H1 (cell line): ENCODE data around the gene RABIF. TPM values are rescaled to one million over a fixed set of nuclear protein-coding genes. Genes with fewer than 3 reads are reported as not detected.

Source experiments
- CTCF ChIA-PET: fragments of 300-600 bp; sonication (Branson Sonifier 250); formaldehyde crosslinking; loops from one replicate; lab custom pipeline; 2021; ENCODE audit not compliant: partially characterized antibody; lab: Charles Lee
- POLR2A ChIA-PET: fragments of 300-600 bp; sonication (Branson Sonifier 250); formaldehyde crosslinking; loops from one replicate; lab custom pipeline; 2021; ENCODE audit warnings: inconsistent platforms; ENCODE audit not compliant: partially characterized antibody; lab: Charles Lee
- DNase-seq, 2 experiments: peaks; one replicate each; pipeline versions ENCODE4 v3.0.0 to v3.0.0-alpha.2; 2010 to 2022; ENCODE audit warnings: low spot score in 2 of 2, low read depth in 1 of 2, mixed read lengths in 1 of 2
- FAIRE-seq: peaks from 2 replicates; lab custom pipeline; 2011; peaks lifted over from hg19 to GRCh38; lab: Jason Lieb, UNC
- H2AFZ ChIP-seq: 2 replicates; pipeline ENCODE4 v1.8.1; 2012; ENCODE audit warnings: low read length, inconsistent platforms
- H2AK5ac ChIP-seq: 2 replicates; pipeline ENCODE4 v1.6.1; 2013; ENCODE audit warnings: low read depth, low read length
- H2BK120ac ChIP-seq: replicated peaks from 2 replicates; pipeline ENCODE3; 2013; ENCODE audit warnings: low read depth, low read length, inconsistent platforms
- H2BK12ac ChIP-seq: 2 replicates; pipeline ENCODE4 v1.6.1; 2013; ENCODE audit warnings: low read depth, low read length
- H2BK15ac ChIP-seq: 2 replicates; pipeline ENCODE4 v1.6.1; 2013; ENCODE audit warnings: low read length
- H2BK20ac ChIP-seq: 2 replicates; pipeline ENCODE4 v1.6.1; 2013; ENCODE audit warnings: low read length
- H2BK5ac ChIP-seq: 2 replicates; pipeline ENCODE4 v1.6.1; 2013; ENCODE audit warnings: low read depth, low read length
- H3K14ac ChIP-seq: 2 replicates; pipeline ENCODE4 v1.6.1; 2013; ENCODE audit warnings: inconsistent platforms; ENCODE audit not compliant: insufficient read length
- H3K18ac ChIP-seq: 2 replicates; pipeline ENCODE4 v1.6.1; 2013; ENCODE audit warnings: low read length; ENCODE audit errors: extremely low read depth
- H3K23ac ChIP-seq: 2 replicates; pipeline ENCODE4 v1.6.1; 2013; ENCODE audit warnings: inconsistent platforms; ENCODE audit not compliant: insufficient read length
- H3K23me2 ChIP-seq: 2 replicates; pipeline ENCODE4 v1.6.1; 2013; ENCODE audit warnings: low read depth, low read length
- H3K27ac ChIP-seq: 2 replicates; pipeline ENCODE4 v1.6.1; 2011; ENCODE audit warnings: low read depth, low read length, inconsistent platforms
- H3K27me3 ChIP-seq, 4 experiments: replicated peaks in 1 of 4; 1 replicate in 1 of 4; 2 replicates in 3 of 4; pipeline versions ENCODE4 v1.6.1 to v1.8.1; 2011 to 2013; ENCODE audit warnings: low read length in 3 of 4, mild to moderate bottlenecking in 3 of 4, inconsistent platforms in 2 of 4, mixed read lengths in 2 of 4, moderate library complexity in 1 of 4; ENCODE audit not compliant: control insufficient read depth in 3 of 4, insufficient read depth in 3 of 4; ENCODE audit errors: extremely low read depth in 1 of 4
- H3K36me3 ChIP-seq, 4 experiments: 2 replicates each; pipeline versions ENCODE4 v1.6.1 to v1.8.1; 2011 to 2013; ENCODE audit warnings: mild to moderate bottlenecking in 4 of 4, low read length in 3 of 4, moderate library complexity in 2 of 4, control low read depth in 1 of 4, inconsistent platforms in 1 of 4; ENCODE audit not compliant: insufficient read depth in 4 of 4, control insufficient read depth in 2 of 4
- H3K4ac ChIP-seq: replicated peaks from 2 replicates; pipeline ENCODE3; 2013; ENCODE audit warnings: low read length, low read depth, mixed read lengths, inconsistent platforms; ENCODE audit not compliant: insufficient read length
- H3K4me1 ChIP-seq, 4 experiments: replicated peaks in 1 of 4; 1 replicate in 1 of 4; 2 replicates in 3 of 4; pipeline versions ENCODE4 v1.6.1 to v1.8.1; 2011 to 2013; ENCODE audit warnings: low read length in 3 of 4, inconsistent platforms in 2 of 4, mixed read lengths in 1 of 4; ENCODE audit not compliant: insufficient read depth in 4 of 4, control insufficient read depth in 3 of 4
- H3K4me2 ChIP-seq, 2 experiments: 2 replicates each; pipeline versions ENCODE4 v1.6.1 to v1.8.1; 2011 to 2013; ENCODE audit warnings: low read depth in 2 of 2, low read length in 2 of 2, control low read depth in 1 of 2, inconsistent platforms in 1 of 2, mild to moderate bottlenecking in 1 of 2; ENCODE audit not compliant: insufficient read depth in 1 of 2
- H3K4me3 ChIP-seq, 4 experiments: fragments of 200-600, 300-600 bp in 1 of 4; sonication (generic), shearing (Covaris generic), sonication (Bioruptor Twin) in 1 of 4; 2 replicates each; pipeline versions ENCODE4 v1.5.1 to v1.8.1; 2011 to 2016; ENCODE audit warnings: low read length in 4 of 4, low read depth in 3 of 4, control low read depth in 2 of 4, inconsistent platforms in 2 of 4, mild to moderate bottlenecking in 2 of 4, mixed read lengths in 1 of 4, moderate library complexity in 1 of 4; ENCODE audit not compliant: insufficient read depth in 2 of 4; ENCODE audit errors: extremely low read depth in 1 of 4
- H3K56ac ChIP-seq: replicated peaks from 2 replicates; pipeline ENCODE3; 2013; ENCODE audit warnings: low read depth, mild to moderate bottlenecking, mixed read lengths, low read length, inconsistent platforms; ENCODE audit not compliant: insufficient read length
- H3K79me1 ChIP-seq: 2 replicates; pipeline ENCODE4 v1.6.1; 2013; ENCODE audit warnings: low read depth, low read length, control low read depth
- H3K79me2 ChIP-seq, 2 experiments: 2 replicates each; pipeline versions ENCODE4 v1.6.1 to v1.8.1; 2012 to 2013; ENCODE audit warnings: low read length in 2 of 2, mild to moderate bottlenecking in 2 of 2, inconsistent platforms in 1 of 2; ENCODE audit not compliant: insufficient read depth in 2 of 2, control insufficient read depth in 1 of 2
- H3K9ac ChIP-seq, 4 experiments: replicated peaks in 1 of 4; 1 replicate in 1 of 4; 2 replicates in 3 of 4; pipeline versions ENCODE4 v1.6.1 to v1.8.1; 2011 to 2013; ENCODE audit warnings: low read depth in 3 of 4, low read length in 3 of 4, control low read depth in 2 of 4, mild to moderate bottlenecking in 2 of 4, moderate library complexity in 2 of 4, inconsistent platforms in 1 of 4; ENCODE audit errors: extremely low read depth in 1 of 4
- H3K9me3 ChIP-seq, 2 experiments: 2 replicates each; pipeline versions ENCODE4 v1.6.1 to v1.8.1; 2012 to 2013; ENCODE audit warnings: mild to moderate bottlenecking in 2 of 2, moderate library complexity in 2 of 2, control low read depth in 1 of 2, inconsistent platforms in 1 of 2, low read depth in 1 of 2, low read length in 1 of 2, mixed read lengths in 1 of 2; ENCODE audit not compliant: insufficient read depth in 2 of 2
- H4K20me1 ChIP-seq, 2 experiments: replicated peaks in 1 of 2; 2 replicates each; pipeline versions ENCODE3 to v1.8.1; 2011 to 2013; ENCODE audit warnings: inconsistent platforms in 2 of 2, low read length in 2 of 2, mild to moderate bottlenecking in 1 of 2; ENCODE audit not compliant: insufficient read depth in 2 of 2, control insufficient read depth in 1 of 2
- H4K5ac ChIP-seq: 2 replicates; pipeline ENCODE4 v1.6.1; 2013; ENCODE audit warnings: low read length, low read depth, mixed read lengths, inconsistent platforms; ENCODE audit not compliant: insufficient read length
- H4K8ac ChIP-seq: 2 replicates; pipeline ENCODE4 v1.8.0; 2013; ENCODE audit warnings: mild to moderate bottlenecking, moderate library complexity, low read length, inconsistent platforms; ENCODE audit not compliant: insufficient read depth; ENCODE audit errors: extremely low read depth
- H4K91ac ChIP-seq: replicated peaks from 2 replicates; pipeline ENCODE3; 2013; ENCODE audit warnings: low read length, mixed read lengths, inconsistent platforms; ENCODE audit not compliant: insufficient read length
- E2F6 ChIP-seq: IDR thresholded peaks from 2 replicates; pipeline ENCODE4 v1.6.1; 2012; ENCODE audit warnings: inconsistent platforms
- FOSL1 ChIP-seq: IDR thresholded peaks from 2 replicates; pipeline ENCODE4 v1.6.1; 2011; ENCODE audit warnings: mild to moderate bottlenecking, low read depth, low read length, moderate library complexity; ENCODE audit not compliant: insufficient read depth
- GTF2F1 ChIP-seq: IDR thresholded peaks from 2 replicates; pipeline ENCODE4 v1.6.1; 2012; ENCODE audit warnings: low read depth, low read length, improper control_type of control experiment, borderline replicate concordance
- KDM1A ChIP-seq: fragments of 200-600, 300-600 bp; sonication (generic); IDR thresholded peaks from 2 replicates; pipeline ENCODE4 v1.7.1; 2016; ENCODE audit warnings: mild to moderate bottlenecking, low read length, borderline replicate concordance
- KDM4A ChIP-seq: IDR thresholded peaks from one replicate; pipeline ENCODE4 v1.7.1; 2012; ENCODE audit warnings: low read depth, mild to moderate bottlenecking, moderate library complexity, low read length, inconsistent platforms; ENCODE audit not compliant: severe bottlenecking
- KDM5A ChIP-seq: fragments of 200-600 bp; IDR thresholded peaks from 2 replicates; pipeline ENCODE4 v1.7.1; 2012; ENCODE audit warnings: mild to moderate bottlenecking, low read length, inconsistent platforms, mixed read lengths
- MAFK ChIP-seq: IDR thresholded peaks from 2 replicates; pipeline ENCODE4 v1.6.1; 2012; ENCODE audit warnings: low read depth, mild to moderate bottlenecking, improper control_type of control experiment, low read length
- NANOG ChIP-seq: IDR thresholded peaks from 2 replicates; pipeline ENCODE4 v1.6.1; 2011; ENCODE audit warnings: low read length, low read depth, mild to moderate bottlenecking, inconsistent platforms; ENCODE audit not compliant: insufficient read depth, poor library complexity, severe bottlenecking
- RBBP5 ChIP-seq: IDR thresholded peaks from 2 replicates; pipeline ENCODE4 v1.7.1; 2012; ENCODE audit warnings: low read depth, mild to moderate bottlenecking, inconsistent platforms, low read length, moderate library complexity, borderline replicate concordance
- SAP30 ChIP-seq: fragments of 300-600 bp; sonication (generic); IDR thresholded peaks from 2 replicates; pipeline ENCODE4 v1.7.1; 2012; ENCODE audit warnings: low read length, moderate library complexity, mild to moderate bottlenecking, inconsistent platforms; ENCODE audit not compliant: insufficient read depth, insufficient replicate concordance
- SIX5 ChIP-seq: IDR thresholded peaks from 2 replicates; pipeline ENCODE4 v1.6.1; 2011; ENCODE audit warnings: mild to moderate bottlenecking, low read depth, low read length
- SP1 ChIP-seq: IDR thresholded peaks from 2 replicates; pipeline ENCODE4 v1.6.1; 2011; ENCODE audit warnings: low read depth, low read length
- TCF12 ChIP-seq: IDR thresholded peaks from 2 replicates; pipeline ENCODE4 v1.6.1; 2011; ENCODE audit warnings: low read depth, mild to moderate bottlenecking, low read length
- WGBS, 2 experiments: shearing (Covaris generic) in 1 of 2; methylation state at CpG; one replicate each; pipeline versions ENCODE4 v1.1.6 to v1.1.7; 2013 to 2015; ENCODE audit warnings: low lambda C conversion rate in 2 of 2, mixed read lengths in 2 of 2, inconsistent platforms in 1 of 2, low coverage in 1 of 2, missing lambda C conversion rate in 1 of 2; ENCODE audit not compliant: insufficient replicate concordance in 2 of 2, insufficient coverage in 1 of 2, insufficient read length in 1 of 2; ENCODE audit errors: extremely low coverage in 1 of 2, missing lambda C conversion rate in 1 of 2; 5-methylcytosine and 5-hydroxymethylcytosine counted together
- polyA plus RNA-seq, 7 experiments: library from polyadenylated mRNA; depleted of rRNA in 3 of 7; stranded (reverse) in 5 of 7; unstranded in 2 of 7; fragments of >200 nt in 5 of 7; fragments of 200-250 nt in 2 of 7; gene quantifications; 1 replicate in 5 of 7; 2 replicates in 1 of 7; 4 replicates in 1 of 7; pipeline versions ENCODE4 v1.2.1 to v1.2.3, GENCODE V29; 2011 to 2013; ENCODE audit warnings: missing spikeins in 2 of 7, mixed read lengths in 2 of 7
- total RNA-seq: library from RNA; stranded (reverse); fragmentation: NEBNext Ultra II Directional; extraction: Animal tissue kit (Norgen Biotek cat#: 25700); gene quantifications from 2 replicates; pipeline ENCODE4 v1.2.1, GENCODE V29; 2021

Gene RABIF
- total and polyA plus RNA-seq, 2 of the 8 experiments (the other 6 are each of a cell fraction or from before 2014, with no cell fraction given) = 5.6 to 6.9 TPM

GRCh38 chr1:202831906-202832305 is 57.0 kb downstream of the RABIF start:
- Histone ChIP-seq H3K18ac (no peak overlapping the region), H4K91ac (no peak overlapping the region), H3K4me2 (no peak overlapping the region), H3K79me2 (no peaks in the 10 kb centered on the region), H2AFZ (no peak overlapping the region), H3K56ac (no peak overlapping the region), H3K4me1 (peaks cover 0 to 6% (median 5%) of the 10 kb centered on the region in 4 experiments; a peak in 6 of 7 replicates), H3K27me3 (no peaks in the 10 kb centered on the region), H3K23me2 (no peaks in the 10 kb centered on the region), H4K20me1 (no peaks in the 10 kb centered on the region), H3K4me3 (no peak overlapping the region), H3K14ac (no peak overlapping the region), H3K23ac (no peak overlapping the region), H2BK15ac (no peak overlapping the region), H2BK12ac (no peak overlapping the region), H3K9me3 (no peaks in the 10 kb centered on the region), H3K36me3 (no peaks in the 10 kb centered on the region), H3K9ac (no peak overlapping the region), H4K8ac (no peak overlapping the region; the same call in 1 of the 2 replicates), H3K79me1 (no peaks in the 10 kb centered on the region), H2BK120ac (no peak overlapping the region), H4K5ac (no peak overlapping the region), H2BK20ac (no peak overlapping the region), H2AK5ac (no peak overlapping the region), H3K27ac (no peak overlapping the region), H3K4ac (no peak overlapping the region), H2BK5ac (no peak overlapping the region)
- WGBS, 2 experiments = 95% methylated on average over 2 of the region's 3 CpGs; no CpG with 5 or more reads in 1 of the 2 experiments
- FAIRE-seq = no peak
- ChIA-PET CTCF (interaction anchor here (0.8 to 1.0 kb wide), 3 partner anchors 21 to 111 kb away, joined by 3 read pairs; no protein-coding TSS in a partner anchor), POLR2A (interaction anchor here (1.0 to 1.4 kb wide), 2 partner anchors 21 to 30 kb away, joined by 3 to 4 read pairs; partner anchors contain the start of gene PCAT6)
- DNase-seq = no peak
- TF ChIP-seq E2F6 (no peak), KDM5A (no peak), KDM4A (no peak), FOSL1 (no peak), SIX5 (no peak), SP1 (no peak), KDM1A (no peak), TCF12 (no peak), GTF2F1 (no peak), RBBP5 (no peak), SAP30 (no peak), NANOG (no peak), MAFK (no peak)
